Epithelial cell of prostate (primary cell): Measurements from ENCODE around the gene GABRG3.

Source experiments
- DNase-seq: peaks from one replicate; pipeline ENCODE4 v3.0.0-alpha.2; 2011; ENCODE audit warnings: low read depth, low spot score
- H3K27ac ChIP-seq: fragments of 450-650 bp; 2 replicates; pipeline ENCODE4 v1.5.1; 2017; ENCODE audit warnings: mild to moderate bottlenecking

Gene GABRG3

DNA sequence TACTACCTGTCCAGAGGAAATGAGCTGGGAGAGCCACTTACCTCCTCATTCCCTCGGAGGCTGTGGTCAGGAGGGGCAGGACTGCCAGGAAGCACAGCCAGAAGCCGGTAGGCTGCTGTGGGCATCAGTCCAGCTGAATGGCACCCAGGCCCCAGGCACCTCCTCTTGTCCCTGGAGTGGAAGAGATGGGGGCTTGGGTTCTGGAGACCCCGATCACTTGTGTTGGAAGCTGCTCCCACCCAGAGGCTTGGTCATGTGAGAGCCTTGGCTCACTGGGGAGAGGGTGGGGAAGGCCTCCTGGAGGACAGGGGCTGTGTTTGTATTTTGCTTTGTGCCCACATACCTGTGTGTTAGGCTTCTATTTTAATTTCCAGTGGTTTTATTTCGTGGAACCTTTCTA, 261.9 kb downstream of the GABRG3 start:
- no peak for DNase-seq

DNA sequence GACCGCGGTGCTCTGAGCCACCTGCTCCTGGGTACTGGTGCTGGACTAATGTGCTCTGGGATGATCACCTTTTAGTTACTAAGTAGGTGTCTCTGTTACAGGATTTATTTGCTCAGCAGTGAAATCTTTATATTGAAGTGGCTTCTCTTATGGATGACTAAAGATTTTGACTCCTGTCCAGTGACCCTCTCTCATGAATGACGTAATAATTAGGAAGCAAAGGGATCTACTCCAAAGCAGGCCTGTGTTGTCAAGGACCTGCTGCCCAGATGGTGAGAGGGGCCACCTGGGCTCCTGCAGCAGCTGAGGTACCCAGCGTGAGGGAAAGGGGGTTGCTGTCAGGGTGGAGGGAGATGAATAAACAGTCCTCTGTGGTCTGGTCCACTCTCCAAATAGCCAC, 263.6 kb downstream of the GABRG3 start:
- H3K27ac ChIP-seq: no peak overlapping the region
- no peak for DNase-seq

More for the DNA sequence above, 261.9 kb downstream of the GABRG3 start:
- H3K27ac ChIP-seq: no peak overlapping the region

DNA sequence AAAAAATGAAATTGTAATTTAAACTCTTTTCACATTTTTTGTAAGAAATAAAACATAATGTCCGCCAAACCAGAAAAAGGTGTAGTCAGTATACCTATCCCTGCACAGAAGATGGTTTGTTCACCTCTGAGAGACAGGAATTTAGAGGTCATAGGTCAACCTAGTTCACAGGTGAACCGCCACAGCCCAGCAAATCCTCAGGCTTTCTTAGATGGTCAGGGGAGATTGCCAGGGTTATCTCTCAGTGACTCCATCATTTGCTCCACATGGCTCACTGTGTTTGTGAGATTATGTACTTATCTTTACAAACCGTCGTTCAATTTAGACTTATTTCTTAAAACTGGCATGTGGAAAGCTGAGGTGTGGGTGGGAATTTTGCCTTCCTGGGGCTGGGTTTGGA, 264.2 kb downstream of the GABRG3 start:
- no peak for DNase-seq
- H3K27ac ChIP-seq: no peak overlapping the region

DNA sequence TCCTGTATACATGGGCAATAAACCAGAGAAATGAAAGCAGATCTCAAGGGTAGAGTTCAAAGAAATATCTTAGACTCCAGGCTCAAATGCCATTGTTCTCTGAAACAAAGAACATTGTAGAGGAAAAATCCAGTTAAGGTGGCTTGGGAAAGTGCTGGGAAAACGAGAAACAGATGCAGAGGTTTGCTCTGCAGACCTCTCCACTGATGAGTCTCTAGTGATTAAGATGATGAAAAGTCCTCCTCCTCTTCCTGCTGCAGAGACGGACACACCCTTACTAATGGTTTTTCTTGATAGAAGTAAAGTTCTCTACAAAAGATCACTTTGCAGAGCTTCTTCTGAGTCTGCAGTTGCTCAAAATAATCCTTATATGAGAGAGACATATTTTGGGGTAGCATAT, 264.7 kb downstream of the GABRG3 start:
- DNase-seq: no peak
- no peak overlapping the region for H3K27ac ChIP-seq

DNA sequence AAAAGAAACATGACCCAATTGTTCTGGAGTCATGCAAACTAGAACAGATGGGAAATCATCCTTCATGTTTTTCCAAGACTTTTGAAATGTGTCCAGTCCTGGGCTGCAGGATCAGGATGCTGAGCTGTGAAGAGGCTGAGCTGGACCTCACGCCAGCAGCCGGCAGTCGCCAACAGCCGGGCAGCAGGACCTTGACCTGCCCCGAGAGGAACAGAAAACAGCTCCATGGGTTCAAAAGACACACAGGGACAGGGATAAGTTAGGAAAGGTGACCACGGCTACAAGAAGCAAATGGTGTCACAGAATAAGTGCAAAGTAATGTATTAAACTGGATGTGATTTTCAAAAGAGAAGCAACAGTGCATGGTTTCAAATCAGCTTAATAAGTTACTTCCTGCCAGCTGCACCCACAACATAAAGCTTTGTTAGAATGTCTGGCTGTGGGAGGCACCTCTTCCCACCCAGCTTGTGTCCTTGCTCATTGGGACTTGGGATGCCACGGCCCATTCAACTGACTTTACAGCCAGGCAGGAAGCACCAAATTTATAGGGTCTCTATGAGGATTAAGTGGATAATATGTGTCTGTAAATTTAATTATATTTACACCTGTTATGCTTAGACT, 266.4 kb downstream of the GABRG3 start:
- no peak overlapping the region for H3K27ac ChIP-seq

DNA sequence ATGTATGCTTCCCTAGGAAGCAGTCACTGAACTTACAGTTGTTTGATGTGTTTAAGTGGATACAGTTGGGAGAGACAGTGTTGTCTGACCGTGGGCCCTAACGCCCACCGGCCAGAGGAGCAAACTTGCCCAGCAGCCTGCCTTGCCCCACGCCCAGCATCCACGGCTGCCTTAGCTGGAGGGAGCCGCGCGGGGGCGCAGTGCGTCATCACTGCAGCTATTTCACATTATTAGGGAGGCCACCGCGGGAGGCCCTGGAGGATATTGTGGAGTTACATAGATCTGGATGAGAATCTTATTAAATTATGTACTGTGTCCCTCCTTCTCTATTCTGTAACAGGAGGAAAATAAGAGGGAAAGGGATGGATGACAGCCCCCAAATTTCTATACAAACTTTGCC, 267.2 kb downstream of the GABRG3 start:
- DNase-seq: no peak

More for the DNA sequence above, 266.4 kb downstream of the GABRG3 start:
- no peak for DNase-seq

DNA sequence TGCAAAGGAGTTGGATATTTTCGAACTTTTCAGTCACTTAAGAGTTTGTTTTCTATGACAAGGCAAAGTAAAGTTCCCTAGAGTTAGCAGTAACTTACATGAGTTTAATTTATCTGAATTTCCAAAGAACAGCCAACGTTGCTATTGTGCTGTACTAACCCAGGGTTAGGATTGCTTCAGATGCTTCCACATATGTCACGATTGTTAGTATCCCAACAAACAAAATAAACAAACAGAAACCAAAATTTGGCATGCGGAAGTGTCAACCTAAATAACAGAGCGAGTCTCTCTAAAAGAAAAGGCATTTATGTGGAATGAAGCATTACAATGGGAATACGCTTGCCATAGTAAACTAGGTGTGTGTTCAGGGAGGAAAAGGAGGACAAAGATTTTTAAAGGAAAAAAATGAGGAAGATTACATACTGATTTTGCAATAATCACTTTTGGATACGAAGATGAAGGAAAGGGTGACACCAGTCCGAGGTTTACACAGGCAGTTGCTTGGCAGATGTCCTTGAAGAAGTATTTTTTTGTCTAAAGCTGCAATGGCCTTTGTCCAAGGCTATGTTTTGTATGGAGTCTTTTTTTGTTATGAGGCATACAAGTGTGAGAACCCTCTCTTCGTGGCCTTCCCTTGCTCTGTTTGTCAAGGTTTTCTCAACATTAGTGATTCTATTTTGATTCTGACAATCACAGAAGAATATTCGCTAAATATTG, 267.9 kb downstream of the GABRG3 start:
- DNase-seq: no peak
- no peak overlapping the region for H3K27ac ChIP-seq

More for the DNA sequence above, 267.2 kb downstream of the GABRG3 start:
- no peak overlapping the region for H3K27ac ChIP-seq

DNA sequence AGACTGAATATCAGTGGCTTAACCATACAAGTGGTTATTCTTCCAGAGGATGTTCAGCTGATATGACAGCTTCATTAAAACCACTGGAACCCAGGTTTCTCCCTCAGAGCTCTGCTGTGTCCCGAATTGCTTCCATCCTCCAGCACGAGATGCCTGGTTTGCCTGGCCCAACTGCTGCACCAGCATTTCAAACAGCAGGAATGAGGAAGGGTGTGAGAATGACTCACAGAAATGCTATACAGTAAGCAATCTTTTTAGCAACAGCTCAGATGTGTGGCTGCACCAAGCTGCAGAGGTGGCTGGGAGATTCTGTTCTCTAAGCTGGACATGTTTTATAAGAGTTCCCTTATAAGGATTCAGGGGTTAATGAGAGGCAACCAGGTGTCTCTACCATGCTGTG, 271.0 kb downstream of the GABRG3 start:
- H3K27ac ChIP-seq: no peak overlapping the region
- DNase-seq: no peak

DNA sequence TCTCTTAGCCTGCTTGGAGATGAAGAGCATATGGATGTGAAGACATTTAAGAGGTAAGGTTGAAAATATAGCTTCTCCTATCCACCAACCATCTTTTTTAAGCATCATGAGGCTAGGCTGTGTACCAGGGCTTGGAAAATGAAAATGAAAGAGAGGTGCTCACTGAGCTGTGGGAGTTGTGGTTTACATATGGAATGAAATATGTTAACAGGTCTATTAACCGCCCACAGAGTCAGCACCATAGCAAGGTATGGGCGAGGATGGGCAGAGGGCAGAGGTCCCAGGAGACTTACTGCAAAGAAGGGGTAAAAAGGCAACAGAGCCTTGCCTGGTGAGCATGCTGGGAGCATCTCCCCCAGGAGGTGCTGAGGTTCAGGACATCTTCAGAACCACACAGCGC, 273.1 kb downstream of the GABRG3 start:
- no peak for DNase-seq

DNA sequence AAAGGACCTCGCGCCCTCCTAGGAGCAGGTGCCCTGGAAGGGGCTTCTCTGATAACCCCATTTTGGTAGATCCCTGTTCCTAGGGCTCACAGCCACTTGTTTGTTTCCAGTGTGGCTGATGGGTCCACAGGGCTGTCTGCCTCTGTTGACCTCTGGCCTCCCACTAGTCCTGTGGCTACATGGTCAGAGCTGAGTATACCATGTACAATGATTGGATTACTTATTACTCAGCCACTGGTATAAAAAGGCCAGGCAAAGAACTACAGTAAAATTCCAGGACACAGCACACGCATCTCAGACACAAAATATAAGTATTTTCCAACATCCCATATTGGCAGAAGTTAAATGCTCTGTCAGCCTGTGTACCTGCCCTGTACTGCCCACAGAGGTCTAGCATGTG, 277.3 kb downstream of the GABRG3 start:
- no peak overlapping the region for H3K27ac ChIP-seq
- DNase-seq: no peak

More for the DNA sequence above, 273.1 kb downstream of the GABRG3 start:
- H3K27ac ChIP-seq: no peak overlapping the region

DNA sequence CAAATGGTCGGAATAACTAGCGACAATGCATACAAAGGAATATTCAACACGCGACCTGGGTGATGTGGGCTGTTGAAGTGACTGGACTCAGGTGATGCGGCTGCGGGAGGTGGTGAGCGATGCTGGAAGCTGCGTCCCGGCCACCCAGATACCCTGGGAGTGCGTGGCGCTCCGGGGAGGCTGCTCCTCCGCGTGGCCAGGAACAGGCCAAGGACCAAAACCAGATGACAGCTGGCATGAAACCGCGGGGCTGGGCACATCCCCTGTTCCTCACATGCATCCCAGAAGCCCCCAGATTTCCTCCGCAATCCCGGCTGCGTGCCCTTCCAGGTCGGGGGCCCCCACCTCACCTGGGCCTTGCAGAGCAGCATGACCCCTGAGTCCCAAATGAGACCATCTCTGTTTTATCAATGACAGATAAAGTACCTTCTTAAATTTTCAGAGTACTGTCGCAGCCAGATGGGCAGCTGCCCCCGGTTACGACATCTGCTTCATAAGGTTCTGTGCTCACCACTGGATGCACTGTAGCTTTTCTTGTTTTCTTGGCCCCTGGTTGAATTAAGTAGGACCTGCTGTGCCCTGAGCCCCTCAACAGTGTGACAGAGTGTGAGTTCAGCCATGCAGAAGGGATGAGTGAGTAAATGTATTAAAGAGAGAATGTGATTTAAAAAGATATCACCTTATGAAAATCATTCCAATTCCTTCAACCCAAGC, 278.2 kb downstream of the GABRG3 start:
- no peak overlapping the region for H3K27ac ChIP-seq
- DNase-seq: no peak

DNA sequence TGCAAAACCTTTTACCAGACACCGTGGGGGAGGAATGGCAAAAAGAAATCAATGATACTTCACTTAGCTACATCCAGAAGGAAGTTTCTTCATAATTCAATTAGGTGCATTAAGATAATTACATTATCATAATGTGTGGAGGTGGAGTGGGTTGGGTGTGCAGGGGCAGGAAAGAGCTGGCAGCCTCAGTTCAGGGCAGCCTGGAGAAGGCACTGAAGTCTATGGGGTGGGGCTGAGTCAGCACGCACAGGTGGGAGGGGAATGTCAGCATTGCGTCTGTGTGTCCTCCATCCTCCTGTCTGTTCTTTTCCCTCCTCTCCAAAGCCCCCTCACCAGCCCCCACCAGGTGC, 278.8 kb downstream of the GABRG3 start:
- DNase-seq: no peak
- no peak overlapping the region for H3K27ac ChIP-seq

DNA sequence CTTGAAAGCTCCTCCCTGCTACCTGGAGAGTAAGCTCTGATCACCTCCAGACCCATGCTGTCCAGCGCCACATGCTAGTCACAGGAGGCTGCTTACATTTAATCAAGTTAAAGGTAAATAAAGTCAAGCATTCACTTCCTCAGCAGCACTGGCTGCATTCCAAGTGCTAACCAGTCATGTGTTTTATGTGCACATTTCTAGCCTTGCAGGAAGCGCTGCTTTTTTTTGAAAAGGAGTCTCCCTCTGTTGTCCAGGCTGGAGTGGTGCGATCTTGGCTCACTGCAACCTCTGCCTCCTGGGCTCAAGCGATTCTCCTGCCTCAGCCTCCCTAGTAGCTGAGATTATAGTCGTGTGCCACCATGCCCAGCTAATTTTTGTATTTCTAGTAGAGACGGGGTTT, 279.2 kb downstream of the GABRG3 start:
- H3K27ac ChIP-seq: no peak overlapping the region
- DNase-seq: no peak

DNA sequence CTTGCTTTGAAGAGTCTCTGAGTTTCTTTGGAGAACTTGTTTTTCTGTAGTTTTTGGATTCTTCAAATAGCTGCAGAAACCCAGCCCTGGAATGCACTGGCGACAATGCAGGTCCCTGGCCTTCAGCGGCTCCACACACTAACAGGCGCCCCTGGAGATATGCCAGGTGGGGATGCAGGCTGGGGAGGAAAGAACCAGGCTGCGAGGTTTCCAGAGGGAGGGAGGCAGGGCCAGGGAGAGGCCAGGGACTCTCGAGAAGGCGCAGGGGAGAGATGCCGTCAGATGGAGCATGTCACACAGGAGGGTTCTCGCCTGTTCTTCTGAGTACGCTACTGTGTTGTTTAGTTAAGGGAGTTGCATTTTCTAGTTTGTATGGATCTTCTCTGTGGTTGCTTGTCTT, 283.1 kb downstream of the GABRG3 start:
- DNase-seq: no peak
- no peak overlapping the region for H3K27ac ChIP-seq

DNA sequence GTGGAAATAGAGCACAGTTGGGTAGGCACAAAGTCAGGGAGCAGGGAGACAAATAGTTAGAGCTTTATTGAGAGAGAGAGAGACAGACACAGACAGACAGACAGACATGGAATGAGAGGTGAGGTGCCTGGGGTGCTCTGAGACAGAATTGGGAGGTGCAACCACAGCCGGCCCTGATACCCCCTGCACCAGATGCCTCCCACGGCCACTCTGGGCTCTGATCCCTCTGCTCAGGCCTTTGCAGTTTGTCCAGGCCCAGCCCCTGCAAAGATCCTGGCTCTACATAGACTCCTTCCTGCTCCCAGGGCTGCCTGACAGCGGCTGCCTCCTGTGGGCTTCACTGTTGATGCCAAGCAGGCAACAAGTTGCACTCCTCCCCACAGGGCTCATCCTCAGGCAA, 283.8 kb downstream of the GABRG3 start:
- DNase-seq: no peak

DNA sequence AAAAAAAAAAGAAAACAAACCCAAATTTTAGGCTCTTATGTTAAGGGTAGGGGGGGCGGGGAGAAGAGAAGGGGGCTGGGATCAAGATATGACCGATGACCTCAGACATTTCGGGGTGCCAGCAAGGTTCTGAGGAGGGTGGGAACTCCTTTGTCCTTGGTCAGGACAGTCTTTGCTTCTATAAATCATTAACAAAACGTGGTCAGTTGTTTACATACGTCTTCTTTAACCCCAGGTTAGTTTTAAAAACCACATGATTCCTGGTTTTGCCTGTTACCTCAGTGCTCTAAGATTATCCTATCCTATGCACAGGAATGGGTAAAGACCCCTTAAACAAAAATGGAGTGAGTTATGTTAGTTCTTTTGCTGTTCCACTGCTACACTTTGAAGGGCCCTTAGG, 285.5 kb downstream of the GABRG3 start:
- no peak overlapping the region for H3K27ac ChIP-seq
- DNase-seq: no peak

More for the DNA sequence above, 283.8 kb downstream of the GABRG3 start:
- no peak overlapping the region for H3K27ac ChIP-seq

DNA sequence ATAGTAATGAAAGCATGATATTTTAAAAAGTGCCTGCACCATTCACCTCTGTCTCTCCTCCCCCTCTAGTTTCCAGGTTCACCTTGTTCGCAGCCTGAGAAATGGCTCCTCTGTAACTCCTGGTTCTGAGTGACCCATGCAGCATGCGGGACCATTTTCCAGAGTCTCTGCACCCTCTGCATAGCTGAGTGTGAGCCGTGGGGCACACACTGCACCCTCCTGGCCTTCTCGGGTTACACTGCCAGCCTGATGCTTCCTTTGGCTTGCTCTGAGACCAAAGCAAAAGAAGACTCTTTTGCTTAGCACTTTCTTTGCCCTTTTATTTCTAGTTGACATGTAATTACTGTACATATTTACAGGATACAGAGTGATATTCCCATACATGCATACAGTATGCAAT, 287.3 kb downstream of the GABRG3 start:
- DNase-seq: no peak

DNA sequence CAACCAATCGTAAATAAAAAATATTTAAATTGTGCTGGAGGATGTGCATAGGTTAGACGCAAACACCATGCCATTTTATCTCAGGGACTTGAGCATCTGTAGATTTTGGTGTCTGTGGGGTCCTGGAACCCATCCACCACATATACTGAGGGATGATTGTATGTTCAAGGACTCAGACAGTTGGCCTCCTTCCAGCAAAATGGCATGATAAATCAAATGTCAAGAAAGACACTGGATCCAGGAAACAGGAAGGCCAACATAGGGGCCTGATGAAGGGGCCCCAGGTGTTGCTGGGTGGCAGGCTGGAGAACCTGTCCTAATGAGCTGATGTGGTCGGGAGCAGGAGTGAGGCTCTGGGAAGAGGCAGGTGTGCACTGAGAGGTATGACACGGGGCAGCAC, 289.5 kb downstream of the GABRG3 start:
- no peak for DNase-seq
- H3K27ac ChIP-seq: no peak overlapping the region

More for the DNA sequence above, 287.3 kb downstream of the GABRG3 start:
- H3K27ac ChIP-seq: no peak overlapping the region

DNA sequence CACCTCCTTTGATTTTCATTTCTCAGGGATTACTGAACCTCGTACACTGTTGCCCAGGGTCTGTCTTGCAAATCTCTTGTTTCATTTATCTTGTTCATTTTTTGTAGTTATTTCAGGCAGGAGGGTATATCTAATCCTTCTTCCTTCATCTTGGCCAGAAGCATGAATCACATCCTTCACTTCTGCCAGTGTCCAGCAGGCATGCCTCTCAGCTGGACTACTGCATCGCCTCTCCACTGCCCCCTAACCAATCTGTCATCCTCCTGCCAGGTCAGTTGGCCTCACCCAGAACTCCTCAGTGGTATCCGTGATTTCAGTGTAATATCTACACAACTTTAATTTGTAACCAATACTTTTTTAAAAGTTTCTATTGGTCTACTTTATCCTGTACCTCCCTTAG, 297.9 kb downstream of the GABRG3 start:
- DNase-seq: no peak
- no peak overlapping the region for H3K27ac ChIP-seq

DNA sequence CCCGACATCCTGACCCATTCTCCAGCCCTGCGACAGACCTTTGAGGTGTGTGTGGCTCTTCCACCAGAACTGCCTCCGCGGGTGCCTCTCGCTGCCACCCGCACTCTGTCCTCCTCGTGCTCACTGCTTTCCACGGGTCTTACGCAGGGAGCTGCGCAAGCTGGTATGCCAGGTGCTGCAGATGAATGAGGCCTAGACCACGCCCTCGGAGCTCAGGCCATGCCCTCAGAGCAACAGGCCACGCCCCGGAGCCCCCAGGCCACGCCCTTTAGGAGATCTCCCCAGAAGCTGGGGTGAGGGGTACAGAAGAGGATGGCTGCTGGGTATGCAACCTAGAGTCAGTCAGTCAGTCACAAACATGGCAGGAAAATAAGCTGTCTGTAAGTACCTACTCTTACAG, 300.3 kb downstream of the GABRG3 start:
- no peak for DNase-seq
- H3K27ac ChIP-seq: no peak overlapping the region

DNA sequence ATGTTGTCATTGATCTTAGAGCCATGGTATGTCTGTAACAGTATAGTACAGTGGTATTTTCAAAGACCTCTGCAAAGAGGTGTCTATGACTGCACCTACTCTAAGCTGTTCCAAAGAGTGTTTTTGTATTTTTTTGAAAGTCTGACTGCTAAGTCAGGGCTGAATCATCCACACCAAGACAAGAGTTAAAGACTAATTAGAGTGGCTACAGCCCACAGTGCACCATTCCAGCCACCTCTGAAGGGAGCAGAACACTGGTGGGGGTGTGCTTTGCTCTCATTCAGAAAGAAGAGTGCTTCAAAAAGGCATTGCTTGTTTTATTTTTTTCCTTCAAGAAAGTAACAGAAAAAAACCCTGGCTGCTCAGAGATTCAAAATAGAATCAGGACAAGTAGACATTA, 301.4 kb downstream of the GABRG3 start:
- DNase-seq: no peak
- no peak overlapping the region for H3K27ac ChIP-seq

DNA sequence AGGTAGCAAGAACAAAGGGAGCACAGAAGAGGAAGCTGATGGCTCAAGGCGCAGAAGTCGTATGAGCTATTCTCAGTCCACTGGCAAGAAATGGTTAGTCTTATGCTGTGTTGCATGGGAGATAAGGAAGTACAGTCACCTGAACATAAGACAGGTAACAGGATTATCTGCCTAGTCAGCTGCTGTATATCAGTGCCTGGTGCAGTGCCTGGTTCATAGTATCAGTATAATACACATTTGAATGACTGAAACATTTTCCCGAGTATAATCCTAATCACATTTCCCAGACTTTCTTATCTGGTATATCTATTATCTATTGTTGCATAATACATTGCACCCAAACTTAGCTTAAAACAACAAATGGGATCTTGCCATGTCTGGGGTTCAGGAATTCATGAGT, 302.5 kb downstream of the GABRG3 start:
- H3K27ac ChIP-seq: no peak overlapping the region
- DNase-seq: no peak
